RPMI7951 (cell line): Measurements from ENCODE around the gene LAMTOR4. TPM values are rescaled to one million over a fixed set of nuclear protein-coding genes. Genes with fewer than 3 reads are reported as not detected.

Source experiments
- DNase-seq: peaks from one replicate; pipeline ENCODE4 v3.0.0-alpha.2; 2012; ENCODE audit warnings: low read depth
- total RNA-seq: library from RNA; depleted of rRNA; stranded (reverse); fragments of >200 nt; shearing (Covaris generic); gene quantifications from 2 replicates; pipeline ENCODE4 v1.2.3, GENCODE V29; 2014

The LAMTOR4 gene
- total RNA-seq, 1 experiment from 2014 or later, result 221 TPM

DNA sequence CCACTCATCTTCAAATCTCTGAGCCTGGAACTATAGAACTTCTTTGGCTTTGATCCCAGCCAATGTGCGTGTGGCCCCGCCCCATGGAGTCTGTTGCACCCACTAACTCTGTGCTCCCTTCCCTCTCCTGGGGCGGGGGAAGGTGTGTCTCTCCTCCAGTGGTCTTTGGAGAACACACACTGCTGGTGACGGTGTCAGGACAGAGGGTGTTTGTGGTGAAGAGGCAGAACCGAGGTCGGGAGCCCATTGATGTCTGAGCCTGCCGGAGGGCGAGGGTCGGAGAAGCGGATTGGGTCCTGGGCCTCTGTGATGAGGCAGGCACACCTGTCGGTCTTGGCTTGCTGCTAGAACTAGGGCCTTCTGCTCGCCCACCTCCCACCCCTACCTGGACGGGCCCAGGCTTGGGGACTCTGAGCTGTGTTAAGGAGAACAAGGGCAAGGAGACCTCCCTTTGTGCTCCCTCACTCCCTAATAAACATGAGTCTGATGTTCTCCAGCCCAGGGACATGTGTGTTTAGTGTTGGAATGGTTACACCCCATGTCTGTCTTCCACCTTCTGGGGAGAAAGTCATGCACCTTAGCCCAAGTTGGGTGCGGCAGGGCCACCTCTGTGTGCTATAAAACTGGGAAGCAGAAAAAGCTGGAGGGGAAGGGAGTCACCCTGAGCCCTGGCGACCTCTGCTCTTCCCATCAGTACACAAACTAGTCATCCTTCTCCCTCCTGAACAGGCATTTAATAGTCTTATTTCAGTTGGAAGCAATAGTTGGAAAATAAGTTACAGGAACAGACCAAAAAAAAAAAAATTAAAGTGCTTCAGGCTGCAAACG lies 5.2 kb downstream of the LAMTOR4 start:
- DNase-seq, result no peak

- DNase-seq, result no peak
Measured at GRCh38 chr7:100154651-100155491, 6.2 kb downstream of the LAMTOR4 start.

- DNase-seq, result no peak
Measured at GRCh38 chr7:100155553-100156317, 7.0 kb downstream of the LAMTOR4 start.

DNA sequence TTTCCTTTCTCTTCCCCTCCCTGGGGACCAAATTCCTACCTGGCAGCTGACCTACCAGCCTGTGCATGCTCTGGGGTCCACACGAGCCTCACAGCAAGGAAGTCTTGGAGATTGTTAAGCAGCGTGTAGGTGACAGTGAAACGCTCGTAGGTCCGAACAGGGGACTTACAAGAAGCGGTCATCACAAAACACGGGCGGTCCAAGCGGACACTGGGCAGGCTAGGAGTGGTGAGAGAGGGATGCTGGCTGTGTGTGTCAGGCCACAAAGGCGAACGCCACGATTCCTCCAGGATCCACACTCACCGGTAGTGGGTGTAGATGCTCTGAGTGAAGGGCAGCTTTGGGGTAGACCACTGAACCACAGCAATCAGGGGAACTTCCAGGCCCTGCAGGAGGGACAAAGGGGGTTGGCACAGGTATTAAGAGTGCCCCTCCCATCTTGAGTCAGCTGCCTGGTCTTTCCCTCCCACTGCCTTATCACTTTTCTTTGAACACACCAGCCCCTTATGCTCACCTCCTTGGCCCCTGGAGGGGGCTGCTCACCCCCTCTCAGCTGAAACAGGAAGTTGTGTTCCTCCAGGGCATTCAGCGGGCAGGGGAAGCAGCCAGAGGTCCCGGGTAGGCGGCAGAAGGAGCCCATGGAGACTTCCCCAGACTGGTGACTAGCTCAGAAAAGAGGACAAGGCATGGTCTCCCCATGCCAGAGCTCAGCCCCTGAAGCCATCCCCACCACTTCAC lies 7.8 kb downstream of the LAMTOR4 start:
- no peak for DNase-seq

DNA sequence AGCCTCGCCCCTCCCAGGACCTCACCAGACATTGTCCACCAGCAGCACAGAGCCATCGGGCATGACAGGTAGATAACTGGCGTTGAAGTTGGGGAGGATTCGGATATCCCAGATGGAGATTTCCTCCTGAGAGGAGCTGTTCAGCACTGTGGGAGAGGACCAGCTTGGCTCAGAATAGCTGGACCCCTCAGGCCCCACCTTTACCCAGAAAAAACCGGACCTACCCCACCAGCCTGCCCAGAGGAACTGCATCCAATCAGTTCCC lies 8.3 kb downstream of the LAMTOR4 start:
- DNase-seq, result no peak

GRCh38 chr7:100157334-100158228 lies 8.9 kb downstream of the LAMTOR4 start:
- DNase-seq, result peak; percentile 54

DNA sequence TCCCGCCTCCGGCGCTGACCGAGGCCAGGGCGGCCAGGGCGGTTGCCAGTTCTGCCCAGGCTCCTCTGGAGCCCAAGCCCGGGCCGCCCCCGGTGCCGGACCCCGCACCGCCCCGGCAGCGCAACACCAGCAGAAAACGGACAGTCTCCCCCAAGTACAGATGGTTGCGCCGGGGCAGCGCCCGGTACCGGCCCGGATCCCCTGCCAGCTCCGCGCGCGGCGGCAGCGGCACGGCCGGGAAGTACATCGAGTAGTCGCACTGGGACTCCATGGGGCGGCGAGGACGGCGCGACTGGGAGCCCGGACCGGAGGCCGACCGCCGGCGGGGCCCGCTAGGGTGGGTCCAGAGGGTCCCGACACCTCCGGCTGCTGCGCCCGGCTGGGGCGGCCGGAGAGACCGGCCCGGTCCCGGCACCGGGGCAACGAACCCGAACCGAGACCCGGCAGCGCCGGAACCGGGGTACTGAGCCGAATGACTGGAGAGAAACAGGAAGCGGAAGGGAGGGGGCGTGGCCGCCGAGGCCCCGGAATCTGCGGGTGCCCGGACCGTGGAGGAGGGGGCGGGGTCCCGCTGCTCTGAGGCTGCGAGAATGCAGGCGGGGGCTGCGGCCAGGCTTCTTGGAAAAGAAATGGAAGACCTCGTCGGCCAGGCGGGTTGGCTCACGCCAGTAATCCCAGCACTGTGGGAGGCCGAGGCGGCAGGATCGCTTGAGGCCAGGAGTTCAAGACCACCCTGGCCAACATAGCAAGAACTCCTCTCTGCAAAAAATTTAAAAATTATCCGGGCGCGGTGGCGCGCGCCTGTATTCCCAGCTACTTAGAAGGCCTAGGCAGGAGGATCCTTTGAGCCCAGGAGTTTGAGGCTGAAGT lies 9.7 kb downstream of the LAMTOR4 start, which contains the start of gene TRAPPC14:
Gene TRAPPC14, minus strand, starts transcription at position 495 of the 870 bp plus-strand sequence. Its CDS starts 224 bp downstream, at position 271.
- peak; percentile 84 for DNase-seq

DNA sequence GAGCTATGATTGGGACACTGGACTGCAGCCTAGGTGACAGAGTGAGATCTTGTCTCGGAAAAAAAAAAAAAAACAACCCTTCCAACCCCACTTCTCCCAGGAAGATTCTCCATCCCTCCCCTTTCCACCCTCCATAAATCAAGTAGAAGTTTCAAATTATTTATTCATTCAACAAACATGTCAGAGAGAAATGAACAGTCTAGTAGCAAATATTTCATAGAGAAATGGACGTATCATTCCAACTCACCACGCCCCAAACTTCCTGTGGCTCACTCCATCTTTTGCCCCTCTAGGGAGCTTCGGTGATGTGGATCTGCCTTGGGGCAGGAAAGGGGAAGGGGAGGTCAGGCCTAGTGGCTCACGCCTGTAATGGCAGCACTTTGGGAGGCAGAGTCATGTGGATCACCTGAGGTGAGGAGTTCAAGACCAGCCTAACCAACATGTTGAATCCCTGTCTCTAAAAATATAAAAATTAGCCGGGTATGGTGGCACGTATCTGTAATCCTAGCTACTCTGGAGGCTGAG lies 10.4 kb downstream of the LAMTOR4 start:
- peak; percentile 34 for DNase-seq

DNA sequence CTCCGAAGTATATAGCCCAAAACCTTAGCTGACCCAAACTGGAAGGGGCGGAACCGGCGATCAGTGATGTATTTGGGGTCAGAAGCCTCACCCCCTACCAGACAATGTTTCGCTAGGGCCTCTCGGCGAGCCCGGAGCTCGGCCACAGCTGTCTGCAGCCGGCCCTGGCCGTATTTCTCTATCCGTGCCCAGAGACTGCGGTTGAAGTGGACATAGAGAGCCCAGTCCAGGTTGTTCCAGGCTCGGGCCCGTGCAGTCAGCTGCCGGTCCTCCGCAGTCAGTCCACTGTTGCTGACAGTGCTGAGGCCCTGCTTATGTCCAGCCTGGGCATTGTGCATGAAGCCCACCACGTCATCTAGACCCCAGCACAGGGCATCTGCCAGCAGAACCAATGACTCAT lies 11.3 kb downstream of the LAMTOR4 start:
- DNase-seq, result no peak

DNA sequence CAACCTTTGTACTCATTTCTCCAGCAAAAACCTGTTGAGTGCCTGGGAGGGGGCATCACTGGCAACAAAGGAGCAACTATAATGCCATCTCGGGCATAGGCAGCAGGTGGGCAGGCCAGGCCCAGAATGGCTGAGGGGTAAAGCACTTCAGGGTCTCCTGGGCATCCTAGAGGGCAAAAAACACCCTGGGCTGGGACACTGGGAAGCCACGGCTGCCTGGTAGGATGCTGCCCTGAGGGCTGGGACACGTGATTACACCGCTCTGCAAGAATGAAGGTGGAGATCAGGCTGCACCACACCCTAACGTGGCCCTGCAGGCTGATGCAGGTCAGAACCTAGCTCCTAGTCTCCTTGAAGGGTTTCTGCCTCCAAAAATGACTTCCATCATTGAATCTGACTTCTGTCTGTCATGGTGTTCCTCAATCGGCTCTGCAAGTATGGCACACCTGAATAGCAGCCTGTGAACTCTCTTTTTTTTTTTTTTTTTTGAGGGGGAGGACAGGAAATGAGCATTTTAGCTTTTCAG lies 14.4 kb downstream of the LAMTOR4 start:
- no peak for DNase-seq

DNA sequence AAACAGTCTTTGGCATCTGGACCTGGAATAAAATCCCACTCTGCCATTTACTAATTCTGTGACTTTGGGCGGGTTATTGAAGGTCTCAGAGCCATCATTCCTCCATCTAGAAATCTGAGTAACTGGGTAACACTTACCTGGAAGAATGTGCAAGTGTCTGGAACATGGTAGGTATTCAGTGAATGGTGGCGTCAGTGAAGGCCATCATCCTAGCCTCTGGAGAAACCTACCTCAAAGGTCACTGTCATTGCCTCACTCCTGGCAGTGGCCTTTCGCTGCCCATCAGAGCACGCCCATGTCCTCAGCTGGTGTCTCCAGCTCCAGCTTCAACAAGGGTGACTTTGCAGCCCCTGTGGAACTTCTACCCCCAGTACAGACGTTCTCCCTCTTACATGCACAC lies 15.2 kb downstream of the LAMTOR4 start:
- DNase-seq, result no peak

- no peak for DNase-seq
Measured at GRCh38 chr7:100166317-100166940, 17.7 kb downstream of the LAMTOR4 start.

GRCh38 chr7:100166970-100167911 lies 18.5 kb downstream of the LAMTOR4 start:
- DNase-seq, result no peak

GRCh38 chr7:100167912-100168323 lies 19.2 kb downstream of the LAMTOR4 start:
- peak; percentile 54 for DNase-seq

GRCh38 chr7:100169147-100169850 lies 20.6 kb downstream of the LAMTOR4 start:
- DNase-seq, result no peak

DNA sequence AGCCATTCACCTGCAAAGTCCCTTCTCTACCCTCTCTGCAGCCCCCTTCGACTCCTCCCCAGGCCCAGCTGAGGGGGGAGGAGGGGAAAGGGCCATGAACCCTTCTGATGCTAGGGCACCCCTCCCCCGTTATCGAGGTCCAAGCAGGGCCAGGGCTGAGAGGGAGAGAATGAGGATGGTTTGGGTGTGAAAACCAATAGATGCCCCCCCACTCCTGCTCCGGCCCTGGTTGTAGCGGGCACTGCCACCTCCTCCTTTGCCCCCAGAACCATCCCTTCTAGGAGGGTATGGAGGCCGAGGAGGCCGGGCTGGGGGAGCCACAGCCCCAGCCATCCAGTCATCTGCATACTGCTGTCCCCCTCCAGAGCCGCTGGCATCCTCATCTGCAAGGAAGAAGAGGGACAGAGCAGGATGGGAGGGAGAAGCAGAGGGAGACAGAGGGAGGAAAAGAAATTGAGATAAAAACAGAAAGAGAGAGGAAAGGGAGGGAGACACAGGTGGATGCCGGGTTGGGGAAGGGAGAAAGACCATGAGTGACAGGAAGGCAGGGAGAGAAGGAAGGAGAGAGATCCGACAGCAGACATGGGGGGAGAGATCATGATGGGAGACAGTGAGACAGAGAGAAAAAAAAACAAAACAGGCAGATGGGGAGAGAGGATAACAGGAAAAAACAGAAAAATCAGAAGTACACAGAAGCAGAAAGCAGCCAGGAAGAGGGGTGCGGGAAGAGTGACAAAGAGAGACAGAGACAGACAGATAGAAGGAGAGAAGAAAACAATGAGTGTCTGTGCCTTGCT lies 21.6 kb downstream of the LAMTOR4 start:
- no peak for DNase-seq
